HUES64 (cell line): ENCODE results near the gene SLC25A10.
A peak's percentile ranks its signal among the peaks of the same experiment; 100 is the strongest.

Experiments used
- H3K27ac ChIP-seq: 2 replicates; pipeline ENCODE4 v1.7.0; 2013; ENCODE audit warnings: low read depth, low read length, inconsistent platforms
- H3K27me3 ChIP-seq: 2 replicates; pipeline ENCODE4 v1.6.1; 2013; ENCODE audit warnings: mild to moderate bottlenecking, low read length; ENCODE audit not compliant: insufficient read depth
- H3K36me3 ChIP-seq: 2 replicates; pipeline ENCODE4 v1.6.1; 2013; ENCODE audit warnings: mild to moderate bottlenecking, low read length; ENCODE audit not compliant: insufficient read depth
- H3K4me1 ChIP-seq: 2 replicates; pipeline ENCODE4 v1.6.1; 2013; ENCODE audit warnings: mild to moderate bottlenecking, low read length, moderate library complexity; ENCODE audit not compliant: insufficient read depth
- H3K4me3 ChIP-seq: 2 replicates; pipeline ENCODE4 v1.5.1; 2013; ENCODE audit warnings: mild to moderate bottlenecking, low read length, moderate library complexity
- H3K9ac ChIP-seq: 2 replicates; pipeline ENCODE4 v1.6.1; 2013; ENCODE audit warnings: mild to moderate bottlenecking, low read depth, low read length
- H3K9me3 ChIP-seq: 2 replicates; pipeline ENCODE4 v1.6.1; 2013; ENCODE audit warnings: low read depth, low read length; ENCODE audit not compliant: insufficient read depth
- WGBS: fragments of 150-250, 120-280 bp; methylation state at CpG from one replicate; pipeline ENCODE4 v1.1.7; 2013; ENCODE audit warnings: missing lambda C conversion rate; 5-methylcytosine and 5-hydroxymethylcytosine counted together

The SLC25A10 gene

DNA sequence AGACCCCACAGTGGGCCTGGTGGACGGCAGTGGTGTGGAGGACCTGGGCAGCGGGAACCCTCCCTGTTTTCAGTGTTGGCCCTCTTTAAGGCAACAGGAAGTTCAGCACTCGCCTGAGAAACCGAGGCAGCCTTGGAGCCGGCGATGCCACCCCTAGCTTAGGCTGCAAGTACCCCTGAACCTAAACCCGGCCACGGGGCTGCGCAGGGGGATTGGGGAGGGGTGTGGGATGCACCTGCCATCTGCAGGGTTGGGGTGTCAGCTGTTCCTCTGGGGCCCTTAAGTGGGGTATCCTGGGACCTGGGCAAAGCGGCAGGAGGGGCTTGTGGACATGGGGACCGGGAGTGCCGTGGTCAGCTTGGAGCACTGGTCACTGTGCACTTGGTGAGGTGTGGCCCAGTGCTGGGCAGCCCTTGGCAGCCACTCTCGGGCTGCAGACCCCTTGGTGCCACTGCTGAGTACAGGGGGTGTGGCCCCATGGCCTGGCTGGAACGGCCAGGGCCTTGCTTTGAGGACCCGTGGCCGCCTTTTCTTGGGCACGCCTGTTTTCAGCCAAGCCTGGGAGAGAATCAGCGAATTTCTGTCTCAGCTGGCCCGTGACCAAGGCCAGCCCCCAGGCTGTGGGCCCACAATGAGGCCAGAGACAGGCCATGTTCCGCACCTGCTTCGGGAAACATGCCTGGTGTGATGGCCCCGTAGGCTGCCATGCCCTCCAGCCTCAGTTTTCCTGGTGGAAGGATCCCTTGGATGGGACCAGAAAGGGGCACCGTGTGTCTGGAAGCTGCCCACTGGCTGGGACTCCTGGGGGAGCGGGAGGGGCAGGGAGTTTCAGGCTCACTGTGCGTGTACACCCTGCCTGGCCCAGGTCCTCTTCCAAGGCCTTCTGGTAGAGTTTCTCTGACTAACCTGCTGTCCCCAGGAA, 4.1 kb upstream of the SLC25A10 start:
- H3K27me3 ChIP-seq: no peaks in the 10 kb centered on the region
- peaks cover 36% of the 10 kb centered on the region for H3K36me3 ChIP-seq
- H3K9ac ChIP-seq: no peak overlapping the region
- no peak overlapping the region for H3K27ac ChIP-seq
- H3K9me3 ChIP-seq: no peaks in the 10 kb centered on the region
- no peak overlapping the region for H3K4me3 ChIP-seq
- peaks cover 7% of the 10 kb centered on the region; the same call in 1 of the 2 replicates for H3K4me1 ChIP-seq
- WGBS: 95% methylated on average over 25 of the region's 25 CpGs

DNA sequence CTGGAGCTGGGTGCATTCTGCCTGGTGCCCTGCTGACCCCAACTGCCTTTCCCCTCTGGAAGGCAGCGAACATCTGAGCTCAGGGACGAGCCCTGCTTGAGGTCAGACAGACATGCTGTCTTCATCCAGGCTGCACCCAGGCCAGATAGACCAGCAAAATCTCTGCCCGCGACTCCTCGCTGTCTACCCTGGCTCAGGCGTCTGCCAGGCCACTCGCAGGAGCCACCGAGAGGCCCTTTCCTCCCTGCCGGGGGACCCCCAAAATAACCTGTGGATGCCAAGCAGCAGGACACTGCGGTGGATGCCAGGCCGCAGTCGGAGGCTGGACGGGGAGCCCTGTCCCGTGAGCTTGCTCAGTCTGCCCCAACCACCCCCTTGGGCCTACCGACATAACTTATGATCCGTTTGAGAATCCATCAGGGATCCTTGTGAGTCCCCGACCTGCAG, 3.3 kb upstream of the SLC25A10 start:
- Histone ChIP-seq H3K4me1 (peaks cover 10% of the 10 kb centered on the region; the same call in 1 of the 2 replicates), H3K9ac (no peak overlapping the region), H3K36me3 (peaks cover 36% of the 10 kb centered on the region), H3K27ac (peak overlapping the region; percentile 46; the same call in 1 of the 2 replicates), H3K27me3 (no peaks in the 10 kb centered on the region), H3K4me3 (no peak overlapping the region), H3K9me3 (no peaks in the 10 kb centered on the region)
- 92% methylated on average over 17 of the region's 17 CpGs for WGBS

DNA sequence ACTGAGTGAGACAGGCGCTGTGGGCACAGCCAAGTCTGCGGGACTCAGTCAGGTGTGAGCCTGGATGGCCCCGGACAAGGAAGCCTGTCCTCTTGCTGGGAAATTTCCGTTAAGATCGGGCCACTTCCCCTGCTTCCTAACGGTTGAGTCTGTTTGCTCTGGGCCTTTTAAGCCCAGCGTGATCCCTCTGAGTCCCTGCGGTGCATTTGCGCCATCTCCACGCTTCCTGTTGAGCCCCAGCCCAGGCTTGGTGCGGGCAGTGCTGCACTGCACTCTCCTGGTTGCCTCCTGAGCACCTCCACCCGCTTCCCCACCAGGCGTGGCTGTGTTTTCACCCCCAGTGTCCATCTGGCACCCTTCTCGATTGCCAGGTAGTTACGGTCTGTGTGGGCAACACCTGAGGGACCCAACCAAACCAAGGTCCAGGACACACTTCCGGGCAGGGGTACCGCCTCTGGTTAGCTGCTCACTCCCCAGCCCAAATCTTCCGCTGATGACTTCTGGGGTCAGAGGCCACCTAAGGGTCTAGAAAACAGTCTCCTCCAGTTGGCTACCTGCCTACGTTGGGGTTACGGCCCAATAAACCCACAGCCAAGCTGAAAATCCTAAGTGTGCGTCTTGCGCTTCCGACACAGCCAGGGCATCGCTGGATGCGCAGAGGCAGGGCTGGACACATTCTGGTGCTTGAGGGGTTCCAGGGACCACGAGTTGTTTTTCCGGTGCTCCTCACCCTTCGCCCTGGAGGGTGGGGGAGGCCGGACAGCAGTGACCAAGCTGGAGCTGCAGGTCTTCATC, 1.4 kb upstream of the SLC25A10 start:
- no peaks in the 10 kb centered on the region for H3K9me3 ChIP-seq
- no peak overlapping the region for H3K27ac ChIP-seq
- peak overlapping the region; percentile 75 for H3K4me3 ChIP-seq
- peaks cover 10% of the 10 kb centered on the region; the same call in 1 of the 2 replicates for H3K4me1 ChIP-seq
- peak overlapping the region; percentile 27 for H3K9ac ChIP-seq
- H3K36me3 ChIP-seq: peaks cover 23% of the 10 kb centered on the region
- WGBS: 8% methylated on average over 29 of the region's 29 CpGs
- H3K27me3 ChIP-seq: no peaks in the 10 kb centered on the region

DNA sequence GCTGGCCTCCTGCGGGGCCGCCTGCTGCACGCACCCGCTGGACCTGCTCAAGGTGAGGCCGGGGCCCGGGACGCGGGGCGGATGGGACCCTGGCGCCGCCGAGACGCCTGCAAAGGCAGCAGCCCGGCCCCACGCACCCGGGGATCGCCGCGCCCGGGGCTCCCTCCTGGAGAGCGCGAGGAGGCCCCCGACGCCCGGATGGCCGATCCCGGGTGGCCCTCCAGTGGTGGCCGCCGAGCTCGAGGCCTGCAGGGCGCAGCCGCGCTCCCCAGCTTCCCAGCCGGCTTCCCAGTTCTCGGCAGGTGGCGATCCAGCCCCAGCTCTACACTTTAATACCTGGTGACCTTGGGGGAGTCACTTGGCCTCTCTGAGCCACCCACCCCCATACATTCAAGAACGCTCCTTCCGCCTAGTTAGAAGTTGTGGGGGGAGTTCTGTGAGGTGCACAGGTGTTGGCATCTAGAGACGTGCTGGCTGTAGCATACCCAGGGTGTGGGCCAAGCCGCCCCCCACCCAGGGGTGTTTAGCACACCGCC, 452 bp downstream of the SLC25A10 start:
- WGBS: 2% methylated on average over 39 of the region's 41 CpGs
- no peaks in the 10 kb centered on the region for H3K9me3 ChIP-seq

DNA sequence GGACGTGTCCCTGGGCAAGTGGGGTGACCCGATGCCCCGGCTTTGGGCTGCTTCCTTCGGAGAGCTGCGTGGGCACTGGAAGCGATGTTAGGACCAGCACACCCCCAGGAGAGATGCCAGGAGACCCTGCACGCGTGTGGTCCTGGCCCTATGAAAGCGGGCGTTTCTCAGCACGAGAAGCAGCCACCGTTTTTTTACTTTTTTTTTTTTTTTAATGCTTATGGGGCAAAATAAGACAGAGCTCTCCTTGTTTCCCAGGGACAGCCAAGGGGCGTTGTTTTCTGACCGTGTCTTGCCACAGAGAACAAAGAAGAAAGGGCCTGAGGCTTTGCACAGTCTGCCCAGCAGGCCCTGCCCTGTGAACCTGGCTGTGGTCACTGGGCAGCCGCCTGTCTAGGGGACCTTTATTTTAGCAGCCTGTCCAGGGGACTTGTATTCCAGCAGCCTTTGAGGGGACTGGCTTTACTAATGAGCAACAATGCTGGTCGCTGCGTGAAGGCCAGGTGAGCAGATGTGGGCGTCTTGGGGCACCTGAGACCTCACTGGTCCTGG, 996 bp downstream of the SLC25A10 start:
- peaks cover 10% of the 10 kb centered on the region; the same call in 1 of the 2 replicates for H3K4me1 ChIP-seq
- peak overlapping the region; percentile 75 for H3K4me3 ChIP-seq
- peaks cover 6% of the 10 kb centered on the region for H3K36me3 ChIP-seq
- H3K27ac ChIP-seq: no peak overlapping the region
- WGBS: 44% methylated on average over 18 of the region's 18 CpGs
- no peaks in the 10 kb centered on the region for H3K9me3 ChIP-seq
- H3K9ac ChIP-seq: peak overlapping the region; percentile 77
- no peaks in the 10 kb centered on the region for H3K27me3 ChIP-seq

More for the DNA sequence above, 452 bp downstream of the SLC25A10 start:
- H3K27ac ChIP-seq: no peak overlapping the region
- H3K4me3 ChIP-seq: peak overlapping the region; percentile 75
- H3K27me3 ChIP-seq: no peaks in the 10 kb centered on the region
- peak overlapping the region; percentile 77 for H3K9ac ChIP-seq
- peaks cover 6% of the 10 kb centered on the region for H3K36me3 ChIP-seq
- peaks cover 10% of the 10 kb centered on the region; the same call in 1 of the 2 replicates for H3K4me1 ChIP-seq

DNA sequence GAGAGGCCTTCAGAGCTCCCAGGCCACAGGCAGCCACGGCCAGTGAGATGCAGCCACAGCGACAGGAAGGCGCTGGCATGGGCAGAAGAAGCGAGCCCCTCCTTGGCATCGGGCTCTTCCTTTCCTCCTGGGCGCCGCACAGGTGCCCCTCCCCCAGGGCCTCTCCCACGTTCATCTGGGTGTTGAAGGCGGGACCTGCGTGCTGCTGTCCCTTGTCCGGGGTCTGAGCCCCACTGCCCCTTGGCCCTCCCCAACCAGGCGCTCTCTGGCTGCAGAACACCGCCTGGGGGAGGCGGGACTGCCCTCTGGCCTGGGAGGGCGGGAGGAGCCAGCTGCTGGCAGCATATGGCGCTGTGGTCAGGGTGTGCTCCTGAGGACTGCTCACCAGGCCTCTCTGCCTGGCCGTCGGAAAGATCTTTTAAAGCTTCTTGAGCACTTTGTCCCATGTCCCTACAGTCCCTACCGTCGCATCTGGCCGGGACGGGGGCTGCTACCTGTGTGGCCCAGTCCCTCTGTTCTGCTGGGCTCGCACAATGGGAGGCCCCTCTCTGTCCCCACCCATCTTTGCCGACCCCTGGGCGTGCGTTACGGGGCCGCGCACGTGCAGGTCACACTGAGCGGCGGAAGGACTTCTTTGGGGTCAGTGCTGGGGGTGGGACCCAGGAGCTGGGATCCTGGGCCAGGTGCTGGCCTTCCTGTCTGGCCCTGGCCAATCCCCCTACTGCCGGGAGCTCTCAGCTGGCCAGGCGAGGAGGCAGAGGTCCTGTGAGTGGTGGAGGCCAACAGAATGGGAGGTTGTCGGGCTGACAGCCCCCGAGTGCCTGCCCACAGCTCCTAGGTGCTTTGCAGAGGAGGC, 1.7 kb downstream of the SLC25A10 start:
- WGBS: 76% methylated on average over 36 of the region's 36 CpGs
- Histone ChIP-seq H3K9me3 (no peaks in the 10 kb centered on the region), H3K9ac (0 out of 2 replicates have a peak overlapping the region, but pooled peaks have one; percentile 77), H3K36me3 (peaks cover 10% of the 10 kb centered on the region), H3K27me3 (no peaks in the 10 kb centered on the region), H3K4me3 (peak overlapping the region; percentile 75), H3K4me1 (peaks cover 10% of the 10 kb centered on the region; the same call in 1 of the 2 replicates), H3K27ac (no peak overlapping the region)

DNA sequence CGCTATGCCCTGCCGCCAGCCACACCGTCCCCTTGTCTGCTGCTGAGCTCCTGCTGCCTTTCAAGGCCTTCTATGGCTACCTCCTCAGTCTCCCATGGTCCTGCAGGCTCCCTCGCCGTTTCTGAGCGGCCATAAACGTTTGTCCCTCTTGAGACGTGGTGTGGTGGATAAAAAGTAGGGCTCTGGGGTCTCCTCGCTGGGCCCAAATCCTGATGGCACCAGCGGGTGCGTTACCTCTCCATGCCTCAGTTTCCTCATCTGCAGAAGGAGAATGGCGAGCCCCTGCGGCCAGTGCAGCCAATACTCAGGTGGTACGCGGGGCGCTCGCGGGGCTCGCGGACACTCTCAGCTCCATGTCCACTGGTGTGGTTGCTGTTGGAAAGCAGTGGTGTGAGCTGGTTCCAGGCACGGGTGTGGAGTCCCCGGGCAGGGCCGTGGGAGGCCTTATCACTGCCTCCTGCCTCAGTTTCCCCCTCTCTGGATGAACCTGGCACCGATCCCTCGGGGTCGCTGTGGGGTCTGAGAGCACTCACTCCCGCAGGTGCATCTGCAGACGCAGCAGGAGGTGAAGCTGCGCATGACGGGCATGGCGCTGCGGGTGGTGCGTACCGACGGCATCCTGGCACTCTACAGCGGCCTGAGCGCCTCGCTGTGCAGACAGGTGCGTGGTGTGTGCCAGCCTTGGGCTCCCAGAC, 2.5 kb downstream of the SLC25A10 start:
- no peak overlapping the region for H3K9ac ChIP-seq
- H3K4me1 ChIP-seq: peaks cover 10% of the 10 kb centered on the region; the same call in 1 of the 2 replicates
- peaks cover 13% of the 10 kb centered on the region for H3K36me3 ChIP-seq

DNA sequence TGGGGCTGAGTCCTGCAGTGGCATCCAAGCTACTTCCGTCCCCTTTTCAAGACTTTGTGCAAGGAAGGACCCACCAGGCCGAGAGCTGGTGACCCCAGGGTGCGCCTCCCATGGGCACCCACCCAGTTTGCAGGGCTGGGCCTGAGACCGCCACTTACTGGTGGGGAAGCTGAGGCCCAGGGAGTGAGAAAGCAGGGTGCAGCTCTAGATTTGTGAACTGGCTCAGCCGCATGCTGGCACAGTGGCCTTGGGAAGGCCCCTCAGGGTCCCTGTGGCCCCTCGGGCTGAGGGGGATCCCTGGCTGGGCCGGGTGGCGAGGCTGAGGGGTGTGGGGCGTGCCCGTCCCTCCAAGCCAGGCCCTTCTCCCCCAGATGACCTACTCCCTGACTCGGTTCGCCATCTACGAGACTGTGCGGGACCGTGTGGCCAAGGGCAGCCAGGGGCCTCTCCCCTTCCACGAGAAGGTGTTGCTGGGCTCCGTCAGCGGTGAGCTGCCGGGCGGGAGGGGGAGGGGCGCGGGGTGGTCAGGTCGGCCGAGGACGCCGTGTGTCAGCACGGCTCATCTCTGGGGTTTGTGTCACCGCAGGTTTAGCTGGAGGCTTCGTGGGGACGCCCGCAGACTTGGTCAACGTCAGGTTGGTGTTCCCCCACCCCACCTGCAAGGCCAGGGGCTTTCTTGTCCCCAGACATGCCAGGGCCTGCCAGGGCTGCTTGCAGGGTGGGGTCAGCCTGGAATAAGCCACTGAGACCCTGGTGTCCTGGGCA, 3.2 kb downstream of the SLC25A10 start:
- H3K27ac ChIP-seq: no peak overlapping the region
- no peaks in the 10 kb centered on the region for H3K9me3 ChIP-seq
- H3K4me1 ChIP-seq: peaks cover 6% of the 10 kb centered on the region; the same call in 1 of the 2 replicates
- no peak overlapping the region for H3K4me3 ChIP-seq
- H3K27me3 ChIP-seq: no peaks in the 10 kb centered on the region
- peaks cover 14% of the 10 kb centered on the region for H3K36me3 ChIP-seq
- 89% methylated on average over 32 of the region's 32 CpGs for WGBS
- H3K9ac ChIP-seq: no peak overlapping the region

More for the DNA sequence above, 2.5 kb downstream of the SLC25A10 start:
- 96% methylated on average over 39 of the region's 39 CpGs for WGBS
- Histone ChIP-seq H3K27me3 (no peaks in the 10 kb centered on the region), H3K27ac (no peak overlapping the region), H3K4me3 (no peak overlapping the region), H3K9me3 (no peaks in the 10 kb centered on the region)
